SH-SY5Y (cell line): ENCODE data around the gene SPPL2B.

Source experiments
- GATA2 ChIP-seq: IDR thresholded peaks from 2 replicates; pipeline ENCODE4 v1.6.1; 2011; ENCODE audit warnings: mild to moderate bottlenecking, low read depth, low read length
- GATA3 ChIP-seq: IDR thresholded peaks from 2 replicates; pipeline ENCODE4 v1.6.1; 2011; ENCODE audit warnings: low read depth, mild to moderate bottlenecking, low read length, moderate library complexity

DNA sequence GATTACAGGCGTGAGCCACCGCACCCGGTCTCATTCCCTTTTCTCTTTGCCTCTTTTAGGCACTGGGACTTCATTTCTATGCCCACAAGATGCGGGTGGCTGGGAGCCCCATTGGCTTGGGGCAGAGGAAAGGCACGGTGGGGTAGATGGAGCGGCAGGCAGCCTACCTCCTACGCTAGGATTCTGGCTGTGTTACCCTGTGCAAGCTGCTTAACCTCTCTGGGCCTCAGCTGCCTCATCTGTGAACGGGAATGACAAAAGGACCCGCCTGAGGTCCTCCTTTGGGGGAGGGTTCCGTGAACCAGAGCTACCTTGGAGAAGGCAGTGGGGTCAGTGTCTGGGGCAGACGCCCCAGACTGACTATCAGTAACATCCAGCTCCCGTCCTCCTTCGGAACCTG is 11.2 kb upstream of the SPPL2B start:
- no peak for TF ChIP-seq GATA2
- TF ChIP-seq GATA3, result no peak
